ENCODE results near the gene TLCD2.

The TLCD2 gene

GRCh38 chr17:1754430-1755112, 44.4 kb upstream of the TLCD2 start:
- Mint-ChIP-seq H3K36me3 (ENCODE audit: low read depth) (no peaks in the 10 kb centered on the region), H3K27me3 (ENCODE audit: low read depth) (peaks cover 11% of the 10 kb centered on the region), H3K4me3 (no peak overlapping the region), H3K4me1 (peaks cover 13% of the 10 kb centered on the region), H3K9me3 (no peaks in the 10 kb centered on the region), H3K27ac (peak overlapping the region in 2 of 3 experiments; percentile 22 to 40)
- TF ChIP-seq CTCF (IDR thresholded peaks at IDR 0.05; ENCODE audit: unreplicated experiment in 3 of 3), result no peak

- Mint-ChIP-seq H3K27ac (no peak overlapping the region), H3K9me3 (no peaks in the 10 kb centered on the region)
These were observed 43.7 kb upstream of the TLCD2 start for GRCh38 chr17:1753767-1754429.

GRCh38 chr17:1752425-1753262, 42.5 kb upstream of the TLCD2 start:
- peaks cover 8% of the 10 kb centered on the region for H3K27me3 Mint-ChIP-seq (ENCODE audit: low read depth)
- H3K9me3 Mint-ChIP-seq, result no peaks in the 10 kb centered on the region
- no peak for TF ChIP-seq CTCF (IDR thresholded peaks at IDR 0.05; ENCODE audit: unreplicated experiment in 3 of 3)
- H3K27ac Mint-ChIP-seq, result peak overlapping the region in 2 of 3 experiments; percentile 46 to 48
- no peak overlapping the region for H3K4me3 Mint-ChIP-seq
- no peaks in the 10 kb centered on the region for H3K36me3 Mint-ChIP-seq (ENCODE audit: low read depth)
- H3K4me1 Mint-ChIP-seq, result peaks cover 13% of the 10 kb centered on the region

More at GRCh38 chr17:1753767-1754429, 43.7 kb upstream of the TLCD2 start:
- H3K27me3 Mint-ChIP-seq (ENCODE audit: low read depth), result peaks cover 13% of the 10 kb centered on the region
- no peak for TF ChIP-seq CTCF (IDR thresholded peaks at IDR 0.05; ENCODE audit: unreplicated experiment in 3 of 3)
- no peaks in the 10 kb centered on the region for H3K36me3 Mint-ChIP-seq (ENCODE audit: low read depth)
- H3K4me3 Mint-ChIP-seq, result no peak overlapping the region
- peaks cover 13% of the 10 kb centered on the region for H3K4me1 Mint-ChIP-seq

GRCh38 chr17:1750628-1751027, 40.5 kb upstream of the TLCD2 start:
- Mint-ChIP-seq H3K4me3 (no peak overlapping the region), H3K4me1 (peaks cover 2% of the 10 kb centered on the region), H3K27me3 (ENCODE audit: low read depth) (peaks cover 8% of the 10 kb centered on the region), H3K36me3 (ENCODE audit: low read depth) (no peaks in the 10 kb centered on the region), H3K9me3 (no peaks in the 10 kb centered on the region), H3K27ac (no peak overlapping the region)
- TF ChIP-seq CTCF (IDR thresholded peaks at IDR 0.05; ENCODE audit: unreplicated experiment in 3 of 3), result no peak

- no peak for TF ChIP-seq CTCF (IDR thresholded peaks at IDR 0.05; ENCODE audit: unreplicated experiment in 3 of 3)
- H3K27me3 Mint-ChIP-seq (ENCODE audit: low read depth), result peaks cover 3% of the 10 kb centered on the region
- peaks cover 4% of the 10 kb centered on the region for H3K36me3 Mint-ChIP-seq (ENCODE audit: low read depth)
- H3K4me1 Mint-ChIP-seq, result peaks cover 12% of the 10 kb centered on the region
- no peaks in the 10 kb centered on the region for H3K9me3 Mint-ChIP-seq
- H3K4me3 Mint-ChIP-seq, result no peak overlapping the region
- peak overlapping the region in 1 of 3 experiments; percentile 40 for H3K27ac Mint-ChIP-seq
These were observed 36.9 kb upstream of the TLCD2 start for GRCh38 chr17:1746975-1747543.

All from nephron (organoid).